Caco-2 (cell line): Measurements from ENCODE around the gene HSPG2. TPM values are rescaled to one million over a fixed set of nuclear protein-coding genes. Genes with fewer than 3 reads are reported as not detected.
"Not testable (repeated sequence)": the region's sequence is repeated elsewhere in the genome, so short reads cannot be mapped to it uniquely, and the experiment has no call there.

ENCODE experiments used
- BruUV-seq: library from RNA; stranded (reverse); fragments of 400-500 nt; replicated peaks from 2 replicates; lab custom pipeline; 2021; lab: Mats Ljungman, UMichigan
- CTCF ChIA-PET: fragments of 300-600 bp; sonication (Branson Sonifier 250); formaldehyde crosslinking; loops from one replicate; lab custom pipeline; 2022; ENCODE audit warnings: antibody characterized with exemption; lab: Charles Lee
- POLR2A ChIA-PET: fragments of 300-600 bp; sonication (Branson Sonifier 250); formaldehyde crosslinking; loops from one replicate; lab custom pipeline; 2022; ENCODE audit warnings: antibody characterized with exemption; lab: Charles Lee
- DNase-seq, 2 experiments: peaks; one replicate each; pipeline versions ENCODE4 v3.0.0 to v3.0.0-alpha.2; 2020 to 2022
- H3K27me3 ChIP-seq: replicated peaks from 2 replicates; pipeline ENCODE4 v1.6.0; 2011; ENCODE audit warnings: low read length; ENCODE audit not compliant: control insufficient read depth, insufficient read depth
- H3K36me3 ChIP-seq: 2 replicates; pipeline ENCODE4 v1.5.1; 2011; ENCODE audit warnings: low read length; ENCODE audit not compliant: control insufficient read depth, insufficient read depth
- H3K4me1 ChIP-seq: fragments of 250-450 bp; sonication (Bioruptor Pico); 2 replicates; pipeline ENCODE4 v1.5.1; 2020; ENCODE audit warnings: mild to moderate bottlenecking
- H3K4me3 ChIP-seq: 2 replicates; pipeline ENCODE4 v1.5.1; 2011; ENCODE audit warnings: low read depth, mild to moderate bottlenecking, control low read depth, low read length
- H3K9me3 ChIP-seq: fragments of 250-450 bp; sonication (Bioruptor Pico); 2 replicates; pipeline ENCODE4 v1.5.1; 2020; ENCODE audit warnings: mild to moderate bottlenecking, moderate library complexity
- H3K27ac Mint-ChIP-seq: one replicate; pipeline ENCODE4 v1.8.0; 2022; ENCODE audit warnings: mixed read lengths; ENCODE audit not compliant: unreplicated experiment
- H3K27me3 Mint-ChIP-seq: one replicate; pipeline ENCODE4 v1.8.0; 2022; ENCODE audit warnings: mixed read lengths; ENCODE audit not compliant: insufficient read depth, unreplicated experiment
- H3K36me3 Mint-ChIP-seq: one replicate; pipeline ENCODE4 v1.8.0; 2022; ENCODE audit warnings: mild to moderate bottlenecking, mixed read lengths; ENCODE audit not compliant: insufficient read depth, unreplicated experiment
- H3K4me1 Mint-ChIP-seq: one replicate; pipeline ENCODE4 v1.8.0; 2022; ENCODE audit warnings: low read depth, mixed read lengths; ENCODE audit not compliant: unreplicated experiment
- H3K4me3 Mint-ChIP-seq: one replicate; pipeline ENCODE4 v1.8.0; 2022; ENCODE audit warnings: mild to moderate bottlenecking, moderate library complexity, mixed read lengths; ENCODE audit not compliant: unreplicated experiment
- H3K9me3 Mint-ChIP-seq: one replicate; pipeline ENCODE4 v1.8.0; 2022; ENCODE audit warnings: mixed read lengths; ENCODE audit not compliant: unreplicated experiment
- intact Hi-C: fragments of 100-400 bp; cut with micrococcal nuclease; formaldehyde crosslinking; loops from one replicate; pipeline ENCODE4 v1.10.0; 2022; ENCODE audit not compliant: unreplicated experiment
- total RNA-seq: library from RNA; stranded (reverse); gene quantifications from 2 replicates; pipeline ENCODE4 v1.2.3, GENCODE V29; 2022
- TF ChIP-seq, protein P1 (sequence below), 2 experiments: fragments of 200-600 bp in 1 of 2; IDR thresholded peaks; 1 replicate in 1 of 2; 2 replicates in 1 of 2; pipeline versions ENCODE4 v1.5.1 to v1.8.0; 2011 to 2022; ENCODE audit warnings: antibody characterized with exemption in 1 of 2, control low read depth in 1 of 2, inconsistent platforms in 1 of 2, low read depth in 1 of 2, low read length in 1 of 2, mild to moderate bottlenecking in 1 of 2, moderate library complexity in 1 of 2; ENCODE audit not compliant: insufficient read depth in 1 of 2, severe bottlenecking in 1 of 2, unreplicated experiment in 1 of 2

HSPG2 gene
- total RNA-seq, 1 experiment from 2014 or later = 237 TPM

DNA sequence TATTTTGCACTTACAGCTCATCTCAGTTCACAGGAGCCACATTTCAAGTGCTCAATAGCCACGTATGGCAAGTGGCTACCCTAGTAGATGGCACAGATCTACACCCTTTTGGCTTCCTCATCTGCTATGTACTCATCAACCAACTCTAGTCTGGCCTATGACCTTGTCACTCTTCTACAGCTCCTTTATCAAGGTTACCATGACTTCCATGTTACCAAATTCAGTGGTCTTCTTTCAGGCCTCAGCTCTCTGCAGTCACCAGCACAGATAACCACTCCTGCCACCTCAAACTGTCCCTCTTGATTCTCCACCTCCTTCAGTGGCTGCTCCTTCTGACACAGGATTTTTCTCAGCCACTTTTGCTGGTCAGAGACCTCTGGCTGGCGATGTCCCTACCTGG is 142.5 kb downstream of the HSPG2 start:
- POLR2A ChIA-PET = no interaction called here

DNA sequence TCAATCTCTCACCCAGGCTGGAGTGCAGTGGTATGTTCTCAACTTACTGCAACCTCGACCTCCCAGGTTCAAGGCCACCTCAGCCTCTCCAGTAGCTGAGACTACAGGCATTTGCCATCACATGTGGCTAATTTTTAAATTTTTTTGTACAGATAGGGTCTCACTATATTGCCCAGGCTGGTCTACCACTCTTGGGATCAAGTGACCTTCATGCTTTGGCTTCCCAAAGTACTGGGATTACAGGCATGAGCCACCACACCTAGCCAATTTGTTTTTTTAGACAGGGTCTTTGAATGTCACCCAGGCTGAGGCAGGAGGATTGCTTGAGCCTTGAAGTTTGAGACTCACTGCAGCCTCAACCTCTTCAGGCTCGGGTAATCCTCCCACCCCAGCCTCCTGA is 144.0 kb downstream of the HSPG2 start:
- no TSS peak for BruUV-seq
- no peaks in the 10 kb centered on the region for H3K36me3 ChIP-seq
- Mint-ChIP-seq H3K4me1 (no peaks in the 10 kb centered on the region), H3K9me3 (peaks cover 12% of the 10 kb centered on the region), H3K36me3 (no peaks in the 10 kb centered on the region), H3K4me3 (no peak overlapping the region), H3K27me3 (no peaks in the 10 kb centered on the region), H3K27ac (no peak overlapping the region)
- DNase-seq = no peak
- POLR2A ChIA-PET = no interaction called here
- CTCF ChIA-PET = no interaction called here
- no peaks in the 10 kb centered on the region for H3K27me3 ChIP-seq
- no peaks in the 10 kb centered on the region for H3K4me1 ChIP-seq
- peaks cover 9% of the 10 kb centered on the region; the same call in 1 of the 2 replicates for H3K9me3 ChIP-seq
- TF ChIP-seq, protein P1, sequence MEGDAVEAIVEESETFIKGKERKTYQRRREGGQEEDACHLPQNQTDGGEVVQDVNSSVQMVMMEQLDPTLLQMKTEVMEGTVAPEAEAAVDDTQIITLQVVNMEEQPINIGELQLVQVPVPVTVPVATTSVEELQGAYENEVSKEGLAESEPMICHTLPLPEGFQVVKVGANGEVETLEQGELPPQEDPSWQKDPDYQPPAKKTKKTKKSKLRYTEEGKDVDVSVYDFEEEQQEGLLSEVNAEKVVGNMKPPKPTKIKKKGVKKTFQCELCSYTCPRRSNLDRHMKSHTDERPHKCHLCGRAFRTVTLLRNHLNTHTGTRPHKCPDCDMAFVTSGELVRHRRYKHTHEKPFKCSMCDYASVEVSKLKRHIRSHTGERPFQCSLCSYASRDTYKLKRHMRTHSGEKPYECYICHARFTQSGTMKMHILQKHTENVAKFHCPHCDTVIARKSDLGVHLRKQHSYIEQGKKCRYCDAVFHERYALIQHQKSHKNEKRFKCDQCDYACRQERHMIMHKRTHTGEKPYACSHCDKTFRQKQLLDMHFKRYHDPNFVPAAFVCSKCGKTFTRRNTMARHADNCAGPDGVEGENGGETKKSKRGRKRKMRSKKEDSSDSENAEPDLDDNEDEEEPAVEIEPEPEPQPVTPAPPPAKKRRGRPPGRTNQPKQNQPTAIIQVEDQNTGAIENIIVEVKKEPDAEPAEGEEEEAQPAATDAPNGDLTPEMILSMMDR (IDR thresholded peaks at IDR 0.05; ENCODE audit: insufficient read depth in 1 of 2, low read depth in 1 of 2, low read length in 1 of 2, severe bottlenecking in 1 of 2, unreplicated experiment in 1 of 2) = no peak
- H3K4me3 ChIP-seq = no peak overlapping the region
- intact Hi-C loops = no loop called here

More for the DNA sequence above, 142.5 kb downstream of the HSPG2 start:
- Histone ChIP-seq H3K36me3 (no peaks in the 10 kb centered on the region), H3K27me3 (no peaks in the 10 kb centered on the region), H3K4me1 (no peaks in the 10 kb centered on the region), H3K9me3 (peaks cover 9% of the 10 kb centered on the region; the same call in 1 of the 2 replicates), H3K4me3 (no peak overlapping the region)
- no peak for DNase-seq
- no peak overlapping the region for H3K27ac Mint-ChIP-seq
- no peaks in the 10 kb centered on the region for H3K36me3 Mint-ChIP-seq
- H3K4me3 Mint-ChIP-seq = no peak overlapping the region
- BruUV-seq = no TSS peak
- TF ChIP-seq, protein P1 (IDR thresholded peaks at IDR 0.05; ENCODE audit: insufficient read depth in 1 of 2, low read depth in 1 of 2, low read length in 1 of 2, severe bottlenecking in 1 of 2, unreplicated experiment in 1 of 2) = no peak
- H3K9me3 Mint-ChIP-seq = peaks cover 12% of the 10 kb centered on the region
- H3K4me1 Mint-ChIP-seq = no peaks in the 10 kb centered on the region
- intact Hi-C loops = no loop called here
- CTCF ChIA-PET = no interaction called here
- no peaks in the 10 kb centered on the region for H3K27me3 Mint-ChIP-seq

DNA sequence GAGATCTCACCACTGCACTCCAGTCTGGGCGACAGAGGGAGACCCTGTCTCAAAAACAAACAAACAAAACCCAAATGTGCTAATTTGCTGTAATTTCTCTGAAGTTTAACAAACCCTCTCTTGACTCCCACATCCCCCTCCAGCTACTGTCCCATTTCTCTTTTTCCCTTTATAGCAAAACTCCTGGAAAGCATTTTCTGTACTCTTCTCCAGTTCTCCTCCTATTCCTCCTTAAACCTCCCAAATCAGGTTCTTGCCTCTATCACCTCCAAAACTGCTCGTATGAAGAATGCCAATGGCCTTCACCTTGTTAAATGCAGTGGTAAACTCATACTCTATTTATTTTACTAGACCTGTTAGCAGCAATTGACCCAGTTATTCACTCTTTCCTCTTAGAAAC is 150.5 kb downstream of the HSPG2 start:
- no TSS peak for BruUV-seq
- DNase-seq = no peak
- H3K27me3 Mint-ChIP-seq = no peaks in the 10 kb centered on the region
- H3K36me3 ChIP-seq = no peaks in the 10 kb centered on the region
- POLR2A ChIA-PET = no interaction called here
- peaks cover 19% of the 10 kb centered on the region for H3K36me3 Mint-ChIP-seq
- no peaks in the 10 kb centered on the region for H3K4me1 Mint-ChIP-seq
- no peaks in the 10 kb centered on the region for H3K27me3 ChIP-seq
- no peaks in the 10 kb centered on the region for H3K9me3 ChIP-seq
- CTCF ChIA-PET = no interaction called here
- TF ChIP-seq, protein P1 (IDR thresholded peaks at IDR 0.05; ENCODE audit: insufficient read depth in 1 of 2, low read depth in 1 of 2, low read length in 1 of 2, severe bottlenecking in 1 of 2, unreplicated experiment in 1 of 2) = no peak
- H3K4me3 Mint-ChIP-seq = no peak overlapping the region
- peaks cover 9% of the 10 kb centered on the region for H3K9me3 Mint-ChIP-seq
- H3K4me3 ChIP-seq = no peak overlapping the region
- intact Hi-C loops = loop anchor here (10.0 kb wide), 1 partner anchor 112 kb away; no protein-coding TSS in a partner anchor
- H3K27ac Mint-ChIP-seq = no peak overlapping the region
- no peaks in the 10 kb centered on the region for H3K4me1 ChIP-seq

DNA sequence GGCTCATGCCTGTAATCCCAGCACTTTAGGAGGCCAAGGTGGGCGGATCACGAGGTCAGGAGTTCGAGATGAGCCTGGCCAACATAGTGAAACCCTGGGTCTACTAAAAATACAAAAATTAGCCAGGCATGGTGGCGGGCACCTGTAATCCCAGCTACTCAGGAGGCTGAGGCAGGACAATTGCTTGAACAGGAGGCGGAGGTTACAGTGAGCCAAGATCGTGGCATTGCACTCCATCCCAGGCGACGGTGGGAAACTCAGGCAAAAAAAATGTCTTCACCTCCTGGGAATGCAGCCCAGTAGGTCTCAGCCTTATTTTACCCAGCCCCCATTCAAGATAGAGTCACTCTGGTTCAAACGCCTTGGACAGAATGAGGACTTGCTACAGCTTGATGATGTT is 151.3 kb downstream of the HSPG2 start:
- BruUV-seq = not testable (repeated sequence)

More for the DNA sequence above, 151.3 kb downstream of the HSPG2 start:
- H3K27me3 ChIP-seq, H3K36me3 ChIP-seq, H3K4me3 ChIP-seq, H3K27ac Mint-ChIP-seq, H3K4me1 ChIP-seq, H3K27me3 Mint-ChIP-seq, CTCF ChIA-PET, H3K9me3 Mint-ChIP-seq, DNase-seq, H3K4me1 Mint-ChIP-seq, H3K9me3 ChIP-seq, H3K4me3 Mint-ChIP-seq: not testable (repeated sequence)
- POLR2A ChIA-PET = interaction anchor here (0.7 kb wide), 1 partner anchor 117 kb away, joined by 4 read pairs; no protein-coding TSS in a partner anchor
- intact Hi-C loops = loop anchor here (10.0 kb wide), 1 partner anchor 111 kb away; no protein-coding TSS in a partner anchor
- peaks cover 19% of the 10 kb centered on the region for H3K36me3 Mint-ChIP-seq
